K562 (cell line): ENCODE results near the gene AQP9. TPM values are rescaled to one million over a fixed set of nuclear protein-coding genes. Genes with fewer than 3 reads are reported as not detected.

Source experiments
- CBX1 ChIP-seq: sonication (generic); IDR thresholded peaks from 2 replicates; pipeline ENCODE4 v1.6.1; 2016; ENCODE audit warnings: antibody characterized with exemption, low read depth, mild to moderate bottlenecking
- GATAD2A ChIP-seq: fragments of 450-650 bp; IDR thresholded peaks from 2 replicates; pipeline ENCODE4 v1.6.1; 2017
- HLTF ChIP-seq: fragments of 450-650 bp; IDR thresholded peaks from 2 replicates; pipeline ENCODE4 v1.6.1; 2016
- HMGN3 ChIP-seq: IDR thresholded peaks from 2 replicates; pipeline ENCODE4 v1.6.1; 2011; ENCODE audit warnings: borderline replicate concordance, low read depth, mild to moderate bottlenecking, mixed read lengths, low read length; ENCODE audit not compliant: insufficient read length; ENCODE audit errors: extremely low read depth
- ILK ChIP-seq: fragments of 450-650 bp; IDR thresholded peaks from 2 replicates; pipeline ENCODE4 v1.6.1; 2016; ENCODE audit warnings: missing genetic modification characterization, low read depth, mild to moderate bottlenecking, missing compliant biosample characterization, moderate library complexity, borderline replicate concordance
- KLF10 ChIP-seq: fragments of 250-450 bp; sonication (Bioruptor Pico); IDR thresholded peaks from 2 replicates; pipeline ENCODE4 v1.6.1; 2021; ENCODE audit warnings: matching md5 sums
- KLF6 ChIP-seq: fragments of 250-450 bp; sonication (Bioruptor Pico); IDR thresholded peaks from 2 replicates; pipeline ENCODE4 v1.4.0; 2020; ENCODE audit warnings: mild to moderate bottlenecking, moderate library complexity, borderline replicate concordance
- MTA2 ChIP-seq: fragments of 450-650 bp; IDR thresholded peaks from 2 replicates; pipeline ENCODE4 v1.6.1; 2016; ENCODE audit warnings: low read depth
- MYC ChIP-seq, 2 experiments: fragments of 250-450 bp in 1 of 2; sonication (Bioruptor Pico) in 1 of 2; IDR thresholded peaks; 2 replicates each; pipeline versions ENCODE4 v1.5.1 to v1.6.1; 2012 to 2021; ENCODE audit warnings: low read depth in 2 of 2, borderline replicate concordance in 1 of 2, improper control_type of control experiment in 1 of 2, low read length in 1 of 2, mild to moderate bottlenecking in 1 of 2, moderate library complexity in 1 of 2
- NCOA1 ChIP-seq: fragments of 450-650 bp; IDR thresholded peaks from 2 replicates; pipeline ENCODE4 v1.6.1; 2016; ENCODE audit warnings: low read depth
- POLR3G ChIP-seq: IDR thresholded peaks from 2 replicates; pipeline ENCODE4 v1.6.1; 2011; ENCODE audit not compliant: insufficient read length, insufficient replicate concordance; ENCODE audit errors: extremely low read depth
- SIN3B ChIP-seq: fragments of 450-650 bp; IDR thresholded peaks from 2 replicates; pipeline ENCODE4 v1.6.1; 2017; ENCODE audit warnings: low read depth, mild to moderate bottlenecking, moderate library complexity
- SMARCE1 ChIP-seq: fragments of 450-650 bp; IDR thresholded peaks from 2 replicates; pipeline ENCODE4 v1.7.1; 2016; ENCODE audit warnings: mild to moderate bottlenecking
- TEAD2 ChIP-seq: fragments of 450-650 bp; IDR thresholded peaks from 2 replicates; pipeline ENCODE4 v1.6.1; 2016; ENCODE audit warnings: missing genetic modification characterization, control low read depth, missing compliant biosample characterization
- TRIM24 ChIP-seq, 2 experiments: fragments of 450-650 bp; IDR thresholded peaks; 2 replicates each; pipeline ENCODE4 v1.6.1; 2016
- ZFX ChIP-seq: sonication (generic); formaldehyde crosslinking; IDR thresholded peaks from 2 replicates; pipeline ENCODE4 v1.8.0; 2022; ENCODE audit warnings: mild to moderate bottlenecking, missing genetic modification reagents, moderate library complexity
- ZNF23 ChIP-seq: fragments of 250-450 bp; sonication (Bioruptor Pico); IDR thresholded peaks from 2 replicates; pipeline ENCODE4 v1.4.0; 2020; ENCODE audit warnings: mild to moderate bottlenecking
- ZNF3 ChIP-seq: fragments of 250-450 bp; sonication (Bioruptor Pico); IDR thresholded peaks from 2 replicates; pipeline ENCODE4 v1.5.0; 2021; ENCODE audit warnings: mild to moderate bottlenecking, moderate library complexity
- ZNF445 ChIP-seq: fragments of 250-450 bp; sonication (Bioruptor Pico); IDR thresholded peaks from 2 replicates; pipeline ENCODE4 v1.4.0; 2020; ENCODE audit warnings: low read depth, mild to moderate bottlenecking, moderate library complexity
- polyA plus RNA-seq, 8 experiments: library from polyadenylated mRNA; depleted of rRNA in 4 of 8; stranded (reverse) in 5 of 8; unstranded in 3 of 8; fragments of >200 nt; fragmentation: Nextera tagmentation in 2 of 8; fragmentation: Illumina TruSeq in 1 of 8; extraction: Ambion mirVana in 2 of 8; extraction: Trizol in 1 of 8; gene quantifications; 2 replicates each; pipeline versions ENCODE4 v1.2.1 to v1.2.3, GENCODE V29; 2011 to 2014; ENCODE audit warnings: inconsistent platforms in 1 of 8, missing spikeins in 1 of 8
- total RNA-seq, 7 experiments: library from RNA; depleted of rRNA in 6 of 7; stranded (reverse); fragments of >200 nt in 6 of 7; fragmentation: Illumina TruSeq in 2 of 7; extraction: Trizol in 2 of 7; gene quantifications; 2 replicates each; pipeline versions ENCODE4 v1.2.1 to v1.2.3, GENCODE V29; 2011 to 2021; ENCODE audit warnings: low replicate concordance in 1 of 7
- TF ChIP-seq, protein P1 (sequence below): fragments of 250-450 bp; sonication (Bioruptor Pico); IDR thresholded peaks from 2 replicates; pipeline ENCODE4 v1.8.0; 2022; ENCODE audit warnings: inconsistent platforms
- TF ChIP-seq, protein P2 (sequence below): fragments of 250-450 bp; sonication (Bioruptor Pico); IDR thresholded peaks from 2 replicates; pipeline ENCODE4 v1.8.0; 2021; ENCODE audit warnings: mild to moderate bottlenecking, moderate library complexity
- TF ChIP-seq, protein P3 (sequence below): fragments of 250-450 bp; sonication (Bioruptor Pico); IDR thresholded peaks from 2 replicates; pipeline ENCODE4 v1.9.0; 2021; ENCODE audit warnings: mild to moderate bottlenecking
- TF ChIP-seq, protein P4 (sequence below): fragments of 450-650 bp; IDR thresholded peaks from 2 replicates; pipeline ENCODE4 v1.6.1; 2018; ENCODE audit warnings: mild to moderate bottlenecking, low read depth; ENCODE audit not compliant: partially characterized antibody

AQP9 gene
- total and polyA plus RNA-seq, 9 of the 15 experiments (the other 6 are each of a cell fraction or from before 2014, with no cell fraction given), result 0.04 to 0.33 (median 0.07) TPM; not detected in 4

DNA sequence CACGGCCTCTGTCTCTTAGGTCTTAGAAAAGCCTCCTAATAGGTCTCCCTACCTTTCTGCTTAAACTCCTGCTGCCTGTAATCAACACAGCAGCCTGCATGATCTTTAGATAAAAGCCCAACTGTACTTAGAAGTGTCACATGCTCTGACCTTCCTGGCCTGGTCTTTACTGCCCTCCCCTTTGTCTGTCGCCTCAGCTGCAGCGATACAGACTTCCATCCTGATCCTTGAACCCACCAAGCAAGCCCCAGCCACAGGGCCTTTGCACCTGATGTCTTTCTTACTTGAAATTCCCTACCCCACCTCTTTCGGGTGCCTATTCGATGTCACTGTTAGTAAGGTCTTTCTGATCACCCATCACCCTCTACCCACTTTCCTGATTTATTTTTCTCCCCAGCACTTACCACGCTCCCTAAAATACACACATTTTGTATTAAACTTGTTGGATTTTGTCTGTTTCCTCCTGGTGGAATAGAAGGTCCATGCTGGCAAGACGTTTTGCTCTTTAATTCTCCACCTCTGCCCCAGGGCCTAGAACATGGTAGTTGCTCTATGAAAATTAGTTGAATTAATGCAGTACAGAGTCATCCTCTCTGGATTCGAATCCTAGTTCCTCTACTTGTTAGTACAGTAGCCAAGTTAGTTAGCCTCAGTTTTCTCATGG is 51.1 kb downstream of the AQP9 start (continued):
- TF ChIP-seq, protein P1, sequence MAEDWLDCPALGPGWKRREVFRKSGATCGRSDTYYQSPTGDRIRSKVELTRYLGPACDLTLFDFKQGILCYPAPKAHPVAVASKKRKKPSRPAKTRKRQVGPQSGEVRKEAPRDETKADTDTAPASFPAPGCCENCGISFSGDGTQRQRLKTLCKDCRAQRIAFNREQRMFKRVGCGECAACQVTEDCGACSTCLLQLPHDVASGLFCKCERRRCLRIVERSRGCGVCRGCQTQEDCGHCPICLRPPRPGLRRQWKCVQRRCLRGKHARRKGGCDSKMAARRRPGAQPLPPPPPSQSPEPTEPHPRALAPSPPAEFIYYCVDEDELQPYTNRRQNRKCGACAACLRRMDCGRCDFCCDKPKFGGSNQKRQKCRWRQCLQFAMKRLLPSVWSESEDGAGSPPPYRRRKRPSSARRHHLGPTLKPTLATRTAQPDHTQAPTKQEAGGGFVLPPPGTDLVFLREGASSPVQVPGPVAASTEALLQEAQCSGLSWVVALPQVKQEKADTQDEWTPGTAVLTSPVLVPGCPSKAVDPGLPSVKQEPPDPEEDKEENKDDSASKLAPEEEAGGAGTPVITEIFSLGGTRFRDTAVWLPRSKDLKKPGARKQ (CRISPR knock-in tag), result no peak
- TF ChIP-seq ZNF23 (no peak), ZFX (CRISPR knock-in tag) (peak; percentile 16; the same call in 1 of the 2 replicates), KLF10 (CRISPR knock-in tag) (no peak), HLTF (no peak), ZNF3 (CRISPR knock-in tag) (no peak), KLF6 (no peak), HMGN3 (no peak), ILK (tag) (no peak), SMARCE1 (peak; percentile 45; the same call in 1 of the 2 replicates), MYC (IDR thresholded peaks at IDR 0.05; ENCODE audit: low read depth, low read length) (peak; percentile 62; the same call in 1 of the 2 replicates), MYC (CRISPR knock-in tag; IDR thresholded peaks at IDR 0.05; ENCODE audit: borderline replicate concordance, low read depth) (no peak), NCOA1 (peak; percentile 29; the same call in 1 of the 2 replicates), ZNF445 (no peak), TRIM24 (IDR thresholded peaks at IDR 0.05) (peak in 1 of 2 experiments; percentile 20; a peak in 1 of 4 replicates), POLR3G (no peak), SIN3B (no peak), TEAD2 (no peak), MTA2 (no peak), CBX1 (peak; percentile 83; the same call in 1 of the 2 replicates), GATAD2A (no peak)
- TF ChIP-seq, protein P2, sequence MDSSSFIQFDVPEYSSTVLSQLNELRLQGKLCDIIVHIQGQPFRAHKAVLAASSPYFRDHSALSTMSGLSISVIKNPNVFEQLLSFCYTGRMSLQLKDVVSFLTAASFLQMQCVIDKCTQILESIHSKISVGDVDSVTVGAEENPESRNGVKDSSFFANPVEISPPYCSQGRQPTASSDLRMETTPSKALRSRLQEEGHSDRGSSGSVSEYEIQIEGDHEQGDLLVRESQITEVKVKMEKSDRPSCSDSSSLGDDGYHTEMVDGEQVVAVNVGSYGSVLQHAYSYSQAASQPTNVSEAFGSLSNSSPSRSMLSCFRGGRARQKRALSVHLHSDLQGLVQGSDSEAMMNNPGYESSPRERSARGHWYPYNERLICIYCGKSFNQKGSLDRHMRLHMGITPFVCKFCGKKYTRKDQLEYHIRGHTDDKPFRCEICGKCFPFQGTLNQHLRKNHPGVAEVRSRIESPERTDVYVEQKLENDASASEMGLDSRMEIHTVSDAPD (CRISPR knock-in tag), result no peak
- TF ChIP-seq, protein P3, sequence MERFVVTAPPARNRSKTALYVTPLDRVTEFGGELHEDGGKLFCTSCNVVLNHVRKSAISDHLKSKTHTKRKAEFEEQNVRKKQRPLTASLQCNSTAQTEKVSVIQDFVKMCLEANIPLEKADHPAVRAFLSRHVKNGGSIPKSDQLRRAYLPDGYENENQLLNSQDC (CRISPR knock-in tag), result no peak
- TF ChIP-seq, protein P4, sequence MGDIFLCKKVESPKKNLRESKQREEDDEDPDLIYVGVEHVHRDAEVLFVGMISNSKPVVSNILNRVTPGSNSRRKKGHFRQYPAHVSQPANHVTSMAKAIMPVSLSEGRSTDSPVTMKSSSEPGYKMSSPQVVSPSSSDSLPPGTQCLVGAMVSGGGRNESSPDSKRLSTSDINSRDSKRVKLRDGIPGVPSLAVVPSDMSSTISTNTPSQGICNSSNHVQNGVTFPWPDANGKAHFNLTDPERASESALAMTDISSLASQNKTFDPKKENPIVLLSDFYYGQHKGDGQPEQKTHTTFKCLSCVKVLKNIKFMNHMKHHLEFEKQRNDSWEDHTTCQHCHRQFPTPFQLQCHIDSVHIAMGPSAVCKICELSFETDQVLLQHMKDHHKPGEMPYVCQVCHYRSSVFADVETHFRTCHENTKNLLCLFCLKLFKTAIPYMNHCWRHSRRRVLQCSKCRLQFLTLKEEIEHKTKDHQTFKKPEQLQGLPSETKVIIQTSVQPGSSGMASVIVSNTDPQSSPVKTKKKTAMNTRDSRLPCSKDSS, result no peak
